HG03521 (cell line): ENCODE results near the gene RFPL4A.

Experiments used
- ATAC-seq: cut with Tn5 transposase; IDR thresholded peaks from one replicate; pipeline ENCODE4 v1.9.1; 2021; ENCODE audit warnings: mild to moderate bottlenecking, moderate library complexity; ENCODE audit not compliant: unreplicated experiment

Gene RFPL4A

DNA sequence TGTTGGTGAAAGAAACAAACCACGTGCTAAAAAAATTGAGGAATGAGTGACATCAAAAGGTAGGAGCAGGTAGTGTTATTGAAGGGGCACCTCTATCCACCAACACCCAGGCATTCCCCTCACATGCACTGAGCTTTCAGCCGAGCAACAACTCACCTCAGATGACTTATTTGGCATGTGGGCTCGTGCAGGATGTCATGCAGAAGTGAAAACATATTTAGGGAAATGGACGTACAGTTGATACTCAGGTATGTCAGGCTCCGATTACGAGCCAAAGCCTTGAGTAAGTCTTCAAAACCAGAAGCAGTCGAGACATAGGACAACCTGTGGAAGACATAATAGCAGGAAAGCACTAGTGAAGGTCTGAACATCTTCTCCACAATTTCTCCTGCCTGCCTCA, 42.5 kb downstream of the RFPL4A start:
- ATAC-seq = no peak

DNA sequence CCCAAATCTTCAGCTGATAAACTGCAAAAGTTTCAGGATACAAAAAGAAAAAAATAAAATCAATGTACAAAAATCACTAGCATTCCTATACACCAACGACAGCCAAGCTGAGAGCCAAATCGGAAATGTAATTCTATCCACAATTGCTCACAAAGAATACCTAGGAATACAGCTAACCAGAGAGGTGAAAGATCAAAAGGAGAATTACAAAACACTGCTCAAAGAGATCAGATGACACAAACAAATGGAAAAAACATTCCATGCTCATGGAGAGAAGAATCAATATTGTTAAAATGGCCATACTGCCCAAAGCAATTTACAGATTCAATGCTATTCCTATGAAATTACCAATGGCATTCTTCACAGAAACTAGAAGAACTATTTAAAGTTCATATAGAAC, 43.4 kb downstream of the RFPL4A start:
- no peak for ATAC-seq

DNA sequence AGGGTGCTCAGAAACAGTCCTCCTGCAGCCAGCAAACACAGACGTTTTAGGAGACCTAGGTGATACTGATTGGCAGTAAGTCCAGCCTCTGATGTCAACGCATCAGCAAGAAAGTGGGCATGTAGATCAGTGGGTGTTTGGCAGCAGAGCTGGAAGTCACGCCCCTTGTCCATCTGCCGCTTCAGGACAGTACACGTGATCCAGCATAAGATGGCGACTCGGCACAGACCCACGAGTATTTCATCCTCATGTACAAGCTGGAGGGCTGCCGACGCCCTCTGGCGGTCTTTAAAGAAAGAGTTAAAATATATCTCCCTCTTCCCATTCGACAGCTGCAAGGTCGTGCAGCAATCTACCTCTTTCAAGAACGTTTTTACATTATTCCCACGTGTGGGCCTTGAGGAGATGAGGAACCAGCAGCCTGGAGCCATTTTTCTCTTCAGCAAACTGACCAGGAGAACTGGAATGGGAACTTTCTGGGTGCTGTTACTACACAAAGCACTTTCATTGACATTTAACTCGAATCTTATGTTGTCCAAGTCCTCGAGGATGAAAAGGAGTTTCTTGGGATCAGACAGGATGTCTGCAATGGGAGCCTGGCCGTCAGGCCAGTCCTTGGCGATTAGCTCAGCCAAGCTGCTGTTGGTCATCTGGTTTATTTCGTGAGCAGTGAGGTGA, 50.6 kb downstream of the RFPL4A start:
- no peak for ATAC-seq

DNA sequence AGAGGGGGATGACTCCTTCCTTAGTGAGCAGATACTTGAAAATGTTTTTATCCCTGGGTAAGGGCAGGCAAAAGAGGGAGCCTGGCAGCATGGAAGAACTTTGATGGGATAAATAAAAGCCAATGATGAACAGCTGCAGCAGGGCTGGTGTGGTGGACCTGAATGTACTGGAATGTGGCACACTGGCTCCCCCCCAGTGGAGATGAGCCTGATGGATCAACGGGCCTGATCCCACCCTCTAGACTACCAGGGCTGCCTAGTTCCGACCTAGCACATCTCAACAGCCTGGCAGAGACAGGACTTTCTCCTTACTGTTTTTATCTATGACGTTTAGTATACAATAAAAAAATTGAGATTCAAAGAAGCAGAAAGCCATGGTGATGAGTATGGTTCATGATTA, 52.4 kb downstream of the RFPL4A start:
- no peak for ATAC-seq

DNA sequence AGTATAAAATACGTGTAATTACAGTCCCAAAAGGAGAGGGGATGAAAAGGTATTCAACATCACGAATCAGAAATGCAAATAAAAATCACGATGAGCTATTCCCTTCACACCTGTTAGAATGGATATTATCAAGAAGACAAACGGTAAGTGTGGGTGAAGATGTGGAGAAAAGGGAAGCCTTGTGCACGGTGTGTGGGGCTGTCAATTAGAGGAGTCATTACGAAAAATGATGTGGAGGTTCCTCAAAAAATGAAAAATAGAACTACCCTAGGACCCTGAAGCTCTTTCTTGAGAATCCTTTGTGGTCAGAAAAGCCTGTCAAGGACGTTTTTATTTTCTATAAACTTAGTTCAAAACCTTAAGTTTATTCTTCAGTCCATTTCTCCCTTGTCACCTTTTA, 53.6 kb downstream of the RFPL4A start:
- ATAC-seq = no peak
